ENCODE data around the gene GPR173. TPM values are rescaled to one million over a fixed set of nuclear protein-coding genes. Genes with fewer than 3 reads are reported as not detected.

GPR173 gene
- total and polyA plus RNA-seq, 2 of the 8 experiments (the other 6 are each of a cell fraction or from before 2014, with no cell fraction given), result 7.0 to 11.3 TPM

DNA sequence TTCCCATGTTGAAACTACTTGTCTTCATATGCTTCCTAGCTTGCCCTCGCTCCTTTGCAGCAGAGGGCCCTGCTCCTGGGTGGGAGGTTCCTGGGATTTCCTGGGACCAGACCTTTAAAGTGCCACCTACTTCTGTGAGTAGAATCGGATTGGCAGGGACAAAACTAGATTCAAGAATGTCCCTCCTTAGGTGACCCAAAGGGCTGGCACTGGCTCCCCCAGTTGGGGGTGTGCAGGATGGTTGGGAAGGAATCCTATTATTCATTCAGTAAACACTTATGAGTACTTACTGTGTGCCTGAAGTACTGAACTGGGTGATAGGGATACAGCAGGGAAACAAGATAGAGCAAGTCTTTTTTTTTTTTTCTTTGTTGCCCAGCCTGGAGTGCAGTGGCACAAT, 42.8 kb downstream of the GPR173 start:
- FAIRE-seq, result no peak
- Histone ChIP-seq H4K5ac (ENCODE audit: insufficient read length, low read depth, low read length) (no peak overlapping the region), H2BK15ac (ENCODE audit: low read length) (no peak overlapping the region), H2BK20ac (ENCODE audit: low read length) (no peak overlapping the region), H3K23me2 (ENCODE audit: low read depth, low read length) (peaks cover 3% of the 10 kb centered on the region; the same call in 1 of the 2 replicates), H3K56ac (replicated peaks; ENCODE audit: insufficient read length, low read depth, low read length) (no peak overlapping the region), H3K27me3 (replicated peaks in 1 of 4; ENCODE audit: control insufficient read depth in 3 of 4, extremely low read depth in 1 of 4, insufficient read depth in 3 of 4, low read length in 3 of 4) (no peaks in the 10 kb centered on the region), H3K18ac (ENCODE audit: extremely low read depth, low read length) (no peak overlapping the region), H3K4me1 (replicated peaks in 1 of 4; ENCODE audit: control insufficient read depth in 3 of 4, insufficient read depth in 4 of 4, low read length in 3 of 4) (peaks cover 0 to 2% (median under 1%) of the 10 kb centered on the region in 4 experiments; a peak in 2 of 7 replicates), H2BK12ac (ENCODE audit: low read depth, low read length) (no peak overlapping the region), H2AK5ac (ENCODE audit: low read depth, low read length) (no peak overlapping the region), H3K14ac (ENCODE audit: insufficient read length) (no peak overlapping the region), H3K4me2 (ENCODE audit: insufficient read depth in 1 of 2, low read depth in 2 of 2, low read length in 2 of 2) (no peak overlapping the region), H3K9ac (replicated peaks in 1 of 4; ENCODE audit: extremely low read depth in 1 of 4, low read depth in 3 of 4, low read length in 3 of 4) (no peak overlapping the region), H3K79me1 (ENCODE audit: low read depth, low read length) (no peaks in the 10 kb centered on the region), H4K8ac (ENCODE audit: extremely low read depth, insufficient read depth, low read length) (no peak overlapping the region), H3K79me2 (ENCODE audit: control insufficient read depth in 1 of 2, insufficient read depth in 2 of 2, low read length in 2 of 2) (peaks cover 0 to 6% of the 10 kb centered on the region in 2 experiments; a peak in 2 of 4 replicates), H3K4ac (replicated peaks; ENCODE audit: insufficient read length, low read depth, low read length) (no peak overlapping the region), H3K4me3 (ENCODE audit: extremely low read depth in 1 of 4, insufficient read depth in 2 of 4, low read depth in 3 of 4, low read length in 4 of 4) (no peak overlapping the region), H2AFZ (ENCODE audit: low read length) (no peak overlapping the region), H3K27ac (ENCODE audit: low read depth, low read length) (no peak overlapping the region), H2BK5ac (ENCODE audit: low read depth, low read length) (no peak overlapping the region), H4K91ac (replicated peaks; ENCODE audit: insufficient read length, low read length) (no peak overlapping the region), H3K23ac (ENCODE audit: insufficient read length) (no peak overlapping the region), H4K20me1 (replicated peaks in 1 of 2; ENCODE audit: control insufficient read depth in 1 of 2, insufficient read depth in 2 of 2, low read length in 2 of 2) (no peaks in the 10 kb centered on the region), H2BK120ac (replicated peaks; ENCODE audit: low read depth, low read length) (no peak overlapping the region), H3K36me3 (ENCODE audit: control insufficient read depth in 2 of 4, insufficient read depth in 4 of 4, low read length in 3 of 4) (peaks cover 0 to 10% (median 2%) of the 10 kb centered on the region in 4 experiments; a peak in 4 of 8 replicates), H3K9me3 (ENCODE audit: insufficient read depth in 2 of 2, low read depth in 1 of 2, low read length in 1 of 2) (no peaks in the 10 kb centered on the region)
- TF ChIP-seq CEBPB (IDR thresholded peaks at IDR 0.05; ENCODE audit: low read depth, low read length) (no peak), MAFK (IDR thresholded peaks at IDR 0.05; ENCODE audit: low read depth, low read length) (no peak), SIRT6 (IDR thresholded peaks at IDR 0.05; ENCODE audit: low read length) (no peak)
- ChIA-PET POLR2A (ENCODE audit: partially characterized antibody) (no interaction called here), CTCF (ENCODE audit: partially characterized antibody) (interaction anchor here (0.7 to 2.1 kb wide), 5 partner anchors 9 to 100 kb away, joined by 3 to 4 read pairs (median 4); partner anchors contain the start of gene TSPYL2)
- 88% methylated on average over 1 of the region's 2 CpGs; no CpG with 5 or more reads in 1 of the 2 experiments for WGBS, 2 experiments (ENCODE audit: extremely low coverage in 1 of 2, insufficient coverage in 1 of 2, insufficient read length in 1 of 2, insufficient replicate concordance in 2 of 2, low coverage in 1 of 2, low lambda C conversion rate in 2 of 2, missing lambda C conversion rate in 1 of 2)
- DNase-seq (ENCODE audit: low read depth in 1 of 2, low spot score in 2 of 2), result no peak
